ENCODE results near the gene APH1B. TPM values are rescaled to one million over a fixed set of nuclear protein-coding genes. Genes with fewer than 3 reads are reported as not detected.

APH1B gene
- total RNA-seq, 1 donor from 2014 or later: 17.0 TPM

DNA sequence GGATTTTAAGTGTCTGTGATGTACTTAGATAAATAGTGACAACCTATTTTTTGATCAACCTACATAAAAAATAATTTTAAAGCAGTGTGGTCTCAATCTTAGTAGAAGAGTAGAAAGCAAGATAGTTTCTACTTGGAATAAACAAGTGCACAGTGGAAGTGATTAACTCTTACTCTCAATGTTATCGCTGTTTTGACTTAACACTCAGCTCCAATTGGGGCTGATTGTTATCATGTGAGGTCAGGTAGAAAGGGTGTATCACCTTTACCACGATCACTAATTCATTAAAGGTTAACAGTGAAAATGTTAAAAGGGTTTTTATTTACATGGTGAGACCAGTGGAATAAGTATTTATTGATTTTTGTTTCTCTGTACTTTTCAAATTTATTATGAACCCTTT is 22.4 kb upstream of the APH1B start:
- peaks cover 18 to 28% of the 10 kb centered on the region in 2 donors for H3K36me3 ChIP-seq
- H3K4me3 ChIP-seq: no peak overlapping the region
- TF ChIP-seq, protein P1, sequence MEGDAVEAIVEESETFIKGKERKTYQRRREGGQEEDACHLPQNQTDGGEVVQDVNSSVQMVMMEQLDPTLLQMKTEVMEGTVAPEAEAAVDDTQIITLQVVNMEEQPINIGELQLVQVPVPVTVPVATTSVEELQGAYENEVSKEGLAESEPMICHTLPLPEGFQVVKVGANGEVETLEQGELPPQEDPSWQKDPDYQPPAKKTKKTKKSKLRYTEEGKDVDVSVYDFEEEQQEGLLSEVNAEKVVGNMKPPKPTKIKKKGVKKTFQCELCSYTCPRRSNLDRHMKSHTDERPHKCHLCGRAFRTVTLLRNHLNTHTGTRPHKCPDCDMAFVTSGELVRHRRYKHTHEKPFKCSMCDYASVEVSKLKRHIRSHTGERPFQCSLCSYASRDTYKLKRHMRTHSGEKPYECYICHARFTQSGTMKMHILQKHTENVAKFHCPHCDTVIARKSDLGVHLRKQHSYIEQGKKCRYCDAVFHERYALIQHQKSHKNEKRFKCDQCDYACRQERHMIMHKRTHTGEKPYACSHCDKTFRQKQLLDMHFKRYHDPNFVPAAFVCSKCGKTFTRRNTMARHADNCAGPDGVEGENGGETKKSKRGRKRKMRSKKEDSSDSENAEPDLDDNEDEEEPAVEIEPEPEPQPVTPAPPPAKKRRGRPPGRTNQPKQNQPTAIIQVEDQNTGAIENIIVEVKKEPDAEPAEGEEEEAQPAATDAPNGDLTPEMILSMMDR (IDR thresholded peaks at IDR 0.05): no peak
- no peak for DNase-seq (ENCODE audit: low spot score in 2 of 2)
- no peaks in the 10 kb centered on the region for H3K27me3 ChIP-seq
- intact Hi-C loops (cut with DNase I): no loop called here
- H3K27ac ChIP-seq: no peak overlapping the region
- peaks cover 0 to 7% of the 10 kb centered on the region in 2 donors for H3K4me1 ChIP-seq
- H3K9me3 ChIP-seq: no peaks in the 10 kb centered on the region

DNA sequence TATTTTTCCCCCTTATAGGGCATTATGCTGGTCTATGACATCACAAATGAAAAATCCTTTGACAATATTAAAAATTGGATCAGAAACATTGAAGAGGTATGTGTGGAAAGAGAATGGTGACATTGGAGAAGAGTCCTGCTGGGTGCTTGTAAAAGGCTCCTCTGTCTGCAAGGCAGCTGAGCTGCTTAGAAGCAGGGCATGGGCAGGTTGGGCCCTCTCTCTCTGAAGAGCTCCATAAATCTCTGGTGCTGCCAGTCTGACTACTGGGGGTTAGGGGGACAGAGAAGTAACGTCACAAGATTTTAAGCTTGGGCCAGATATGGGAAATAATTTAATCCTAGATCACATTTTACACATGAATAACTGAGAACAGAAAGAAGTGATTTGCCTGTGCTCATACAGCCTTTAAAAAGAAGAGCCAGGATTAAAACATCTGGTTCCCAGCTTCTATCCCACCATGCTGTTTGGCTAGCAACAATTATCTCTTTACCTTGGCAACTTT is 21.9 kb upstream of the APH1B start:
- intact Hi-C loops (cut with DNase I): no loop called here
- H3K27ac ChIP-seq: no peak overlapping the region
- H3K9me3 ChIP-seq: no peaks in the 10 kb centered on the region
- peaks cover 17 to 25% of the 10 kb centered on the region in 2 donors for H3K36me3 ChIP-seq
- DNase-seq (ENCODE audit: low spot score in 2 of 2): no peak
- TF ChIP-seq, protein P1 (IDR thresholded peaks at IDR 0.05): no peak
- no peak overlapping the region for H3K4me3 ChIP-seq
- peaks cover 0 to 7% of the 10 kb centered on the region in 2 donors for H3K4me1 ChIP-seq
- no peaks in the 10 kb centered on the region for H3K27me3 ChIP-seq

DNA sequence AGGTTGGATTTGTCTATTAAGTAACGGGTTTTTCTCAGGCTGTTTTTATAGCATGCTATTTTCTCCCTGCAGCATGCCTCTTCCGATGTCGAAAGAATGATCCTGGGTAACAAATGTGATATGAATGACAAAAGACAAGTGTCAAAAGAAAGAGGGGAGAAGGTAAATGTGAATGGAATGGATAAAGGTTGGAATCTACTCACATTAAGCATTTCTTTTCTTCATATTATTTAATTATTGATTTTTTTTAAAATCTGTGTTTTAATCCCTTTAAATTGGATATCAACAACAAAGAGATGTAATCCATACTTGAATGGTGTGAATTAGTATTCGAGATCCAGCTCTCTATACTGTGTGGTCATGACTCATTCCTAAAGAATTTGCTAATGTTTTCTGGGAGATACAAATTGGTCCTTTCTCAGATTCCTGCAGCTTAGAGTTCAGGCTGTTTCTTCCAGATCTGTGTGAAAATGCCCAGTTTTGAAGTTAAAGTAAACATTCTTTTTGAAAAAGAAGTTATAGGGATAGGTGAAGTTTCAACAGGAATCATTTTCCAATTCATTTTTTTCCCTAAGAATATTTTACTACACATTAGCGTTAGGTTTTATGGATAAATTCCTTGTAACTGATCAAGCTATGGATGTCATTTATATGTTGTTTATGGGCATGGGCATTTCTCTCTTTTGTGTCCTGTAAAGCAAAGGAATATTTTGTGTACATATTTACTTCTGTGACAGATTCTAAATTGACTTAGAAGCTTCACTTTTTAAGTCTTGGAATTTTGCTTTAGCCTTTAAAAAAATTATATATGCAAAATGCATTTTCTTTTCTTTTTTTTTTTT is 20.8 kb upstream of the APH1B start:
- no peak overlapping the region for H3K4me3 ChIP-seq
- H3K9me3 ChIP-seq: no peaks in the 10 kb centered on the region
- TF ChIP-seq, protein P1 (IDR thresholded peaks at IDR 0.05): no peak
- intact Hi-C loops (cut with DNase I): no loop called here
- no peaks in the 10 kb centered on the region for H3K27me3 ChIP-seq
- peaks cover 15 to 30% of the 10 kb centered on the region in 2 donors for H3K36me3 ChIP-seq
- peaks cover 0 to 7% of the 10 kb centered on the region in 2 donors for H3K4me1 ChIP-seq
- no peak for DNase-seq (ENCODE audit: low spot score in 2 of 2)
- H3K27ac ChIP-seq: no peak overlapping the region

DNA sequence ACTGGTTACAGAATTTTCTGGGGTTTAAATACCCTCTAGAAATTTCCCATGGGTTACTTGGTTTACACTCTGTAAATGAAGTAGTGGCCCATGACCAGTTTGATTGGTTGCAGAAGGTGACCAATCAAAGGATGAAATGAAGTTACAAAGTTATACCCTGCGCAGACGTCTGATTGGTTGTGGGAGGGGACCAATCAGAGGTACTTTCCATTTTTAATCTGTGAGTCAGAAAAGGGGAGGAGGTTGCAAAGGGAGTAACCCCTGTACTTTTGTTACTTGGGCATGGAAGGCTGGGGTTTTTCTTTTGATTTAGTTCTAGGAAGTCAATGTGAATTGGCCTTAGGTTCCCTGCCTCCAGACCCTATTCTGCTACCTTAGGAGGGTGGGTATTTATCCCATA is 18.7 kb upstream of the APH1B start:
- intact Hi-C loops (cut with DNase I): no loop called here

DNA sequence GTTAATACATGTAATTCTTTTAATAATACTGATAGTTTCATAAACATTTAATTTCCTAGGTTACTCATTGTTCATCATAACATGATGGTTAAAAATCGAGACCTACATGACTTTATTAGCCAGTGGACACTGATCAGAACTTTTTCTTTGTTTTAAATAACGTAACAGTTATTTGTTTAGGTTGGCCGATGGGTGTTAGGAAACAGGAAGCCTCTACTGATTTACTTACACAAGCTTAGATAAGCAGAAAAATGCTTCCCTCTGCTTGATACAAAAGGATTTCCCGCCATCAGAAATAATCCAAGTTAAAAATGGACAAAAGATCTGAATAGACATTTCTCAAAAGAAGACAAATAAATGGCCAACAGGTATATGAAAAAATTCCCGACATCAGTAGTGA is 16.6 kb upstream of the APH1B start:
- Histone ChIP-seq H3K4me3 (no peak overlapping the region), H3K4me1 (peaks cover 0 to 7% of the 10 kb centered on the region in 2 donors), H3K27ac (no peak overlapping the region), H3K27me3 (no peaks in the 10 kb centered on the region), H3K9me3 (no peaks in the 10 kb centered on the region), H3K36me3 (peaks cover 17 to 49% of the 10 kb centered on the region in 2 donors)
- no peak for DNase-seq (ENCODE audit: low spot score in 2 of 2)
- TF ChIP-seq, protein P1 (IDR thresholded peaks at IDR 0.05): no peak
- intact Hi-C loops (cut with DNase I): no loop called here

More for the DNA sequence above, 18.7 kb upstream of the APH1B start:
- Histone ChIP-seq H3K9me3 (no peaks in the 10 kb centered on the region), H3K27me3 (no peaks in the 10 kb centered on the region), H3K4me1 (peaks cover 0 to 7% of the 10 kb centered on the region in 2 donors), H3K36me3 (peaks cover 14 to 43% of the 10 kb centered on the region in 2 donors), H3K27ac (no peak overlapping the region), H3K4me3 (no peak overlapping the region)
- TF ChIP-seq, protein P1 (IDR thresholded peaks at IDR 0.05): no peak
- no peak for DNase-seq (ENCODE audit: low spot score in 2 of 2)
